ENCODE data around the gene ACSL5. TPM values are rescaled to one million over a fixed set of nuclear protein-coding genes. Genes with fewer than 3 reads are reported as not detected.

The ACSL5 gene
- total and polyA plus RNA-seq, 2 of the 4 experiments (the other 2 are of a cell fraction), result 0.87 to 1.3 TPM

GRCh38 chr10:112379635-112380296 lies 5.8 kb downstream of the ACSL5 start:
- WGBS, 2 experiments (ENCODE audit: extremely low coverage in 2 of 2, insufficient read length in 1 of 2), result 20% methylated on average over 2 of the region's 8 CpGs; no CpG with 5 or more reads in 1 of the 2 experiments
- ChIA-PET POLR2A (ENCODE audit: unreplicated experiment) (no interaction called here), CTCF (interaction anchor here (1.0 kb wide), 1 partner anchor 18 kb away, joined by 3 read pairs; no protein-coding TSS in a partner anchor)
- Histone ChIP-seq H3K23ac (ENCODE audit: low read depth, low read length) (no peak overlapping the region), H3K27ac (ENCODE audit: insufficient read depth, low read length) (no peak overlapping the region), H4K8ac (ENCODE audit: low read depth in 2 of 2, low read length in 2 of 2) (no peak overlapping the region), H4K91ac (ENCODE audit: insufficient read depth, low read depth, low read length) (no peak overlapping the region), H3K79me1 (ENCODE audit: low read depth in 1 of 2, low read length in 2 of 2) (no peaks in the 10 kb centered on the region), H3K27me3 (ENCODE audit: control insufficient read depth, insufficient read depth, low read length) (no peaks in the 10 kb centered on the region), H4K20me1 (ENCODE audit: insufficient read depth, low read length) (no peaks in the 10 kb centered on the region), H3K56ac (ENCODE audit: extremely low read depth, insufficient read depth, low read length) (no peak overlapping the region), H2BK5ac (ENCODE audit: low read depth, low read length, poor library complexity, severe bottlenecking) (no peak overlapping the region), H3K4me3 (ENCODE audit: insufficient read depth, low read depth, low read length) (no peak overlapping the region), H3K18ac (ENCODE audit: low read depth, low read length) (no peak overlapping the region), H4K5ac (ENCODE audit: low read depth, low read length) (no peak overlapping the region), H3K14ac (replicated peaks; ENCODE audit: low read depth, low read length) (no peak overlapping the region), H3K9ac (ENCODE audit: low read depth, low read length) (no peak overlapping the region), H2BK15ac (ENCODE audit: low read depth, low read length) (no peak overlapping the region), H3K9me1 (ENCODE audit: insufficient read depth, low read length) (peaks cover 10% of the 10 kb centered on the region; the same call in 1 of the 2 replicates), H3K4ac (ENCODE audit: low read depth, low read length) (no peak overlapping the region), H2BK20ac (ENCODE audit: low read depth, low read length) (no peak overlapping the region), H3K4me1 (ENCODE audit: control insufficient read depth, insufficient read depth, low read length) (peaks cover 19% of the 10 kb centered on the region), H2AK5ac (ENCODE audit: low read depth, low read length) (peak overlapping the region; percentile 48; the same call in 1 of the 2 replicates), H2AFZ (replicated peaks; ENCODE audit: low read length, poor library complexity) (no peak overlapping the region), H2BK120ac (ENCODE audit: low read depth, low read length) (peak overlapping the region; percentile 1; the same call in 1 of the 2 replicates), H3K9me3 (ENCODE audit: control insufficient read depth, insufficient read depth, low read length) (no peaks in the 10 kb centered on the region), H3K36me3 (ENCODE audit: control insufficient read depth, insufficient read depth, low read length) (no peaks in the 10 kb centered on the region; the same call in 1 of the 2 replicates), H2AK9ac (replicated peaks; ENCODE audit: low read depth, low read length, poor library complexity) (no peak overlapping the region), H3K4me2 (ENCODE audit: low read depth, low read length) (no peak overlapping the region)
- dilution Hi-C loops (cut with HindIII; ENCODE audit: low sequenced_read_pairs, unreplicated experiment), result no loop called here
- DNase-seq (peak; percentile 67), ATAC-seq (ENCODE audit: low read depth) (no peak)
- intact Hi-C loops (cut with micrococcal nuclease), result no loop called here
- peak; percentile 7; the same call in 1 of the 2 replicates for TF ChIP-seq BHLHE40 (IDR thresholded peaks at IDR 0.05; ENCODE audit: low read depth, low read length)
- no peak for TF ChIP-seq SMC3 (IDR thresholded peaks at IDR 0.05; ENCODE audit: low read depth, low read length)
- TF ChIP-seq NFE2L2 (IDR thresholded peaks at IDR 0.05; ENCODE audit: low read depth, low read length), result no peak
- no peak for TF ChIP-seq RFX5 (IDR thresholded peaks at IDR 0.05; ENCODE audit: low read depth, low read length)
- in situ Hi-C loops (cut with MboI; ENCODE audit: low sequenced_read_pairs), result no loop called here
- no TSS peak for BruUV-seq (replicated peaks)

Measured in IMR-90 (cell line).